Myocyte (in vitro differentiated cells): ENCODE data around the gene SPHKAP. TPM values are rescaled to one million over a fixed set of nuclear protein-coding genes. Genes with fewer than 3 reads are reported as not detected.
"Not testable (repeated sequence)": the region's sequence is repeated elsewhere in the genome, so short reads cannot be mapped to it uniquely, and the experiment has no call there.

ENCODE experiments used
- DNase-seq: peaks from one replicate; pipeline ENCODE4 v3.0.0-alpha.2; 2012; ENCODE audit warnings: low read depth
- total RNA-seq: library from RNA; depleted of rRNA; stranded (reverse); fragments of >200 nt; gene quantifications from 2 replicates; pipeline ENCODE4 v1.2.3, GENCODE V29; 2014

The SPHKAP gene
- total RNA-seq, 1 donor from 2014 or later, result not detected

GRCh38 chr2:228039752-228040534, 141.5 kb downstream of the SPHKAP start:
- DNase-seq, result peak; percentile 51

- DNase-seq, result no peak
Measured at GRCh38 chr2:228038967-228039366, 142.5 kb downstream of the SPHKAP start.

DNA sequence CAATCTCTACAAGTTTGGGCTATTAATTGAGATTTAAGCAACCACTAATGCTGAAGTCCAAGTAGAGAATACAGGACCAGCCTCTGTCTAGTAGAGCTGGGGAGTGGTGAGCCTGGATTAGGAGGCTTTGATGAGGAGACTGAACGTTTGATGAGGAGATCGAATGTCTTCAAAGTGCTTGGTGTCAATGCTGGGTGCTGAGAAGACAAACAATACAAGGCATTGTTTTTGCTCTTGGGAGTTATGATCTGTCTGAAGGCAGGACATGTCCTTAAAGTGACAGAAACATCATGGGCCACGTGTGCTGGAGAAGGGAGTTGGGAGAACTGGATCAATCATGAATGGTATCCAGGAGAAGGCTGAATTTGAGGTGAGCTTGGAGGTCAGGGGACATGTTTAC, 143.6 kb downstream of the SPHKAP start:
- no peak for DNase-seq

DNA sequence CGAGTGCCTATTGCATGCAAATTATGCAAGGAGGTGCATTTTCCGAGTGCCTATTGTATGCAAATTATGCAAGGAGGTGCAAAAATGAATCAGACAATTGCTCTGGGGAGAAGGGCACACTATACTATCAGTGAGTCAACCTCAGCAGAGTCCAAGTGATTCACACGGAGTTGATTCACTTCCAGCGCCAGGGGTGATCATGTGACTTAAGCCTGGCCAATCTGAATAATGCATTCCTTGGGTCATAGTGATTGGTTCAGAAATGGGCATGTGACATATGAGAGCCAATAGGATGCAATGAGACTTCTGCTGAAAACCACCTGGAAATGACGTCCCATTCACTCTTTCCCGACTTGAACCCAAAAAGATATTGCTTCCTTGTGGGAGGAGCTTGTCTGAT, 157.9 kb downstream of the SPHKAP start:
- no peak for DNase-seq

DNA sequence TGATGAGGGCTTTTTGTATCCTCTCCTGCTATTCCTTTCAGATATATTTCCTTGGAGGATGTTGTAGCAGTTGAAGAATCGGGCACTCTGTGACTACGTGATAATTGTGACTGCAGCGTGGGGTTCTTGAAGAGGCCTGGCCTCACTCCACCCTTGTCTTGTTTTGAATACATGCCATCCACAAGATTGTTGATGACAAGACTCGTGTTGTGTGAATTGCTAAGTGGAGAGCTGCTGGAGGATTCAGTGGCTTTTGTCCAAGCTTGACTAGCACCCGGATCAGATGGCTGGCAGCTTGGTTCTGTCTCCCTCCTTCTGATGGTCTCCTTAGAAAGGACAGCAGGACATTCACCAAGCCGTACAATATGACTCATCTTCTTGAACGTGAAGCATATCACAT, 163.2 kb downstream of the SPHKAP start:
- DNase-seq, result no peak

DNA sequence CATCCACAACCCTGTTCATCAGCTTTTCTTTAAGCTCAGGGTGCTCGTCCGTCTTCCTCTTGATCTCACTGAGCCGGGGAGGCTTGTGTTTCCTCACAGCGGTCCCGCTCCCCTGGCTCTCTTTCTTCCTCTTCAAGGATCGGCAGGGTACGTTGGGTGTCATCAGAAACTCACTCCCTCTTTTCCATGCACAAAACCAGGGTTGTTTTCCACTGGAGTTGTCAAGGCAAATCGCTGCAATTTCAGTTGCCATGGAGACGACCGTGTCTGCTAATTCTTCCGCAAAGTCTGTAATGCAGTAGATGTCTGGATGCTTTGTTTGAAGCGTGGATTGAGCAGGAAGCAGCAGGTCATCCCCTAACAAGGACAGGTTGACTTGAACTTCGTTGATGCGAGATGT, 163.7 kb downstream of the SPHKAP start:
- DNase-seq, result no peak

DNA sequence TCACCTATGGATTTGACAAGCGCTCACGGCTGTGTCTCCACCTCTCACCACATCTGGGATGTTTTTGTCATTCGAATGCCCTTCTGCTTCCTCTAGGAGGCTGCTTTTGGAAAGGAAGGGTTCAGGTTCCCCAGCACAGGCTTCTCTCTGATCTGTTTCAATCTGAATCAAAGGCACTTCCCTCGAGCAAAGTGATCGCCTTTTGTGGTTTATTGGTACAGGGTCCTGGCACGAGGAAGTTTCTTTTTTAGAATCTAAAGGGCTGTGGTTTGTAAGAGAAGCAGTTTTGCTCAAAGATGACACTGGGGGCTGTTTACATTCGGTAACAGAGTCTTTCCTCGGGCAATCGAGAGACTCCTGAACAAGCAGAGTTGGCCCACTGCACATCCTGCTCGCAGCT, 165.1 kb downstream of the SPHKAP start:
- no peak for DNase-seq

- DNase-seq, result no peak
Measured at GRCh38 chr2:228015741-228016140, 165.7 kb downstream of the SPHKAP start.

GRCh38 chr2:227996366-227996765, 185.1 kb downstream of the SPHKAP start:
- DNase-seq, result no peak

DNA sequence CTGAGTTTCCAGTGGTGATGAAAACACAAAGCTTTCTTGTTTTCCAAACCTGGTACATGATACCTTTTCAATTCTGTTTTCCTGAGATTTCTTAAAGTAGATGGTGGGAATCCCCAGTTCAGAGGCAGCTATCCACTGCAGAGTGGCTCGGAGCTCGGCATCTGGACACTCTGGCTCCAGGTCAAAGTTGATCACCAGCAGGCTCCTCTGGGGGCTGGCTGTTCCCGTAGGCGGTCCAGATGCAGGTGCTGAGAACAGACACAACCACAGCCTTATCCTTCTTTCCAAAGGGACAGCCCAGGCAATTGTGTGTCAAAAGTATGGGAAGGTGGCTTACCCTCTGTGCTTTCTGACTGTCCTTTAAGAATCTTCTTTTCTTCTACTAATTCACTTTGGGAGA, 190.6 kb downstream of the SPHKAP start:
- no peak for DNase-seq

- DNase-seq, result no peak
Measured at GRCh38 chr2:227973241-227973640, 208.2 kb downstream of the SPHKAP start.

DNA sequence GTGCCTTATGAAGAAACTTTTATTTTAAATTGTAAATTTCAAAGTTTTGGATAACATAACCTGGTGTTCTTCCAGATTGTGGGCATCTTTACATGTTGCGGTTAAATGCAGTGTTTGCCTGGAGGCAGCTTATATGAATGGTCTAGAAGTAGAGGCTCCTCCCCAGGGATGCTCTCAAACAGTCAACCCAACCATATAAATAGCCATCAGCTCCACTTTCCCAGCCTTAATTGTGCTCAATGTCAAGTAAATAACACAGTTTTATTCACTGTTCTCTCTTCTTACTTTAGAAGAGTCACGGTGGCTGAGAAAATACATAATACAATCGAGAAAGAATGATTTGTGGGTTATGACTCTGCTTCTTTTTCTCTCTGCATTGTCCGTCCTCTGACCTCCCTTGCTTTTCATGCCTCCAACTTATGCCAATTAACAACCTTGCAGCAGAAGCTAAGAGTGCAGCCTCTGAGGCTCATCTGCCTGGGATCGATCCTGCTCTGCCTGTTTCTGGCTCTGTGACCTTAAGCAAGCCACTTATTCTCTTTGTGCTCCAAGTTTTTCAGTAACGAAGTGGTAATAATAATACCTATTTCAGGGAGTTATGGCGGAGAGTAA, 209.8 kb downstream of the SPHKAP start:
- DNase-seq, result no peak

GRCh38 chr2:227960317-227960716, 221.2 kb downstream of the SPHKAP start:
- no peak for DNase-seq

- DNase-seq, result no peak
Measured at GRCh38 chr2:227942965-227943364, 238.5 kb downstream of the SPHKAP start.

DNA sequence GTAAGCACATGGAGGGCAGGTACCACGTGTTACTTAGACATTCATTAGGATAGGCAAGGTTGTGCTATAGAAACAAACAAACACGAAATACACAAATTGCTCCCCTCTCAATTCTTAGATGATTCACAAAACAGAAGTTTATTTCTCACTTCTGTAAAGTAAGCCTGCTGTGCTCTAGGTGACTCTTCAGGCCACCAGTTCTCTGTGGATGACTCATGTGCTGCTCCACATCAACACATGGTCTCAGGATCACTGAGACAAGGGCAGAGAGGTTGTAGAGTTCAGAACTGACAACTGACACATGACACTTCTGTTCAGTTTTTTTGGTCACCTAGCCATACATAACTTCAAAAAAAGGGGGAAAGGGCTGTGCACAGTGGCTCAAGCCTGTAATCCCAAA, 239.5 kb downstream of the SPHKAP start:
- DNase-seq, result peak; percentile 39

DNA sequence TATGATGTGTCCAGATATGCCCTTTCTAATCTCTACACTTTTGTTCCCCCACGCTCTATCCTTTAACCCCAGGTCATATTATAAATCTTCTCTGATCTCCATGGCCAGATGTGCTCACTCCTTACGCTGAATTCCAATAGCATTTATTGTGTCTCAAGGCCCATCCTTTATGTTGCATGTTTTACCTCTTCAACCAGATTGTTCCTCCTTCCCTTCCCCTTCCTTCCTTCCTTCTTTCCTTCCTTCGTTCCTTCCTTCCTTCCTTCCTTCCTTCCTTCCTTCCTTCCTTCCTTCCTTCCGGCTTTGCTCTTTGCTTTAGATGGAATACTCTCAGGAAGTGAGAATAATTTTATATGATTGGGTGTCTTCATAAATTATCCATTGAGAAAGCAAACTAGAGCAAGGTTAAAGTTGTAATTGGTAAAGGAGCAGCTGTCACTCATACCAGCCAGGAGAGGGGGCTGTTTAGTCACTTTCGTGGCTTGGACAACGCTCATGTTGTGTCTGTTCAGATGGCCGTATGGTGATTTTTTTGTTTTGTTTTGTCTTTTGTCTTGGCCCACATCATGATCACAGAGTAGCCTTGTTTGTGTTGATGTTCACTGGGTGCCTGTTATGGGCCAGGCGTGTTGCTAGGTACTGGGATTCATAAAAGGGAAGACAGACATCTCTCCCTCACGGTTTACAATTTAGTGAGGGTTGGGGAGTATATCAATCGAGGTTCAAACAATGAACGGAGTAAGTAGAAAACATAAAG, 242.0 kb downstream of the SPHKAP start:
- DNase-seq, result peak; percentile 51

GRCh38 chr2:227936249-227936648, 245.2 kb downstream of the SPHKAP start:
- not testable (repeated sequence) for DNase-seq

DNA sequence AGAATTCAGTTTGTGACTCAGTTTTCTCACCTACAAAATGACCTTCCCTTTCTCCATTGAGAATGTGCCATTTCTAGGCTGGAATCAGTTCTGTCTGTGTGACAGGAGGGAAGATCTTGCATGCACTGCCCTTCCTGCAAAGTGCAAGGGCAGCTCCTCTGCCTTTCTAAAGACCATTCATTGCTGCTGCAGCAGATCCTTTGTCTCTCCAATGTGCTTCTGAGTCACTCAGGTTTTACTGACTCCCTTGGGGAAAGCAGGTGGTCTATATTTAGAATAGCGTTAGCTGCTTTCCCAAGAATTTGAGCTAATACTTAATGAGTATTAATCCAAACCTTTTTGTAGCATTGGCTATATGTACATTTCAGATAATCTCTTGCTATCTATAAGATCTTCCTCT, 247.6 kb downstream of the SPHKAP start:
- DNase-seq, result no peak

DNA sequence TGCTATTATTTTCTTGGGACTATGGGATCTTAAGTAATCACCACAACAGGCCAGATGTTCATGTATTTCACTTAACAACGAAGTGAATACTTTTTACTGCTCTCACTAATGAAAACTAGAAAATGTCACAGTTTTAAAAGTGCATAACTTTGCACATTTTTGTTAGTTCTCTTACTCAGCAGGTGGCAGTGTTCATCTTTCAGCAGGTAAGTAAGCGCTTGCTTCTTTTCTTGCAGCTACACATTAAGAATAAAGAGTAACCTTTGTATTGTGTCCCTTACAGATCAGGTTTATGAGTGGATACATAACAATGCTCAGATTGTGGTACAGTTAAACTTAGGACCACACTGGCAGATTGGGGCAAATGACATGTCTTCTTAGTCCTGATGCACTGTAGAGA, 249.1 kb downstream of the SPHKAP start:
- no peak for DNase-seq

GRCh38 chr2:227932001-227932400, 249.5 kb downstream of the SPHKAP start:
- no peak for DNase-seq
